ENCODE results near the gene DGCR2. TPM values are rescaled to one million over a fixed set of nuclear protein-coding genes. Genes with fewer than 3 reads are reported as not detected.
"Not testable (repeated sequence)": the region's sequence is repeated elsewhere in the genome, so short reads cannot be mapped to it uniquely, and the experiment has no call there.

Gene DGCR2
- total RNA-seq, 1 donor from 2014 or later, result 68.7 TPM

- no peak overlapping the region for H3K4me3 Mint-ChIP-seq (ENCODE audit: unreplicated experiment)
- no peaks in the 10 kb centered on the region for H3K36me3 Mint-ChIP-seq (ENCODE audit: unreplicated experiment)
- no peak for DNase-seq
- H3K4me1 Mint-ChIP-seq (ENCODE audit: low read depth, unreplicated experiment), result peaks cover 19% of the 10 kb centered on the region
- H3K27me3 Mint-ChIP-seq (ENCODE audit: unreplicated experiment), result no peaks in the 10 kb centered on the region
- TF ChIP-seq CTCF (IDR thresholded peaks at IDR 0.05; ENCODE audit: partially characterized antibody, unreplicated experiment), result no peak
- H3K9me3 Mint-ChIP-seq (ENCODE audit: unreplicated experiment), result no peaks in the 10 kb centered on the region
- H3K27ac Mint-ChIP-seq (ENCODE audit: unreplicated experiment), result no peak overlapping the region
These were observed 133.3 kb downstream of the DGCR2 start for GRCh38 chr22:18988958-18989357.

DNA sequence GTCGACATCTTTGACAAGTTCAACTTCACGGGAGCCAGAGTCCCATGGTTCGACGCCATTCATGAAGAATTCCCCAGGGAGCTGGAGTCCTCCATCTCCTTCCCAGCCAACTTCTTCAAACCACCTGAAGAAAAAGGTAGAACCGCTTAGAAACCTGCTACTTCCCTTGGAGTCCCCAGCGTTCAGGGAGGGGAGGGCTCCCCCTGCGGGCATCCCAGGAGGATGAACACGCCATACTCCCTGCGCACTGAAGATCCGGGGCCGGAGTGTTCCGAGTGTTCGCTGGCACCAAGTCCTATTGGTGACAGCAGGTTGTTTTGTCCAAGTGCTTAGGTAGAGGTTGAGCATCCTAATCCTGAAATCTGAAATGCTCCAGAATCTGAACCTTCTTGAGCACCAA lies 134.4 kb downstream of the DGCR2 start:
- Mint-ChIP-seq H3K27me3 (ENCODE audit: unreplicated experiment) (no peaks in the 10 kb centered on the region), H3K4me3 (ENCODE audit: unreplicated experiment) (no peak overlapping the region), H3K36me3 (ENCODE audit: unreplicated experiment) (no peaks in the 10 kb centered on the region), H3K4me1 (ENCODE audit: low read depth, unreplicated experiment) (peaks cover 11% of the 10 kb centered on the region), H3K27ac (ENCODE audit: unreplicated experiment) (no peak overlapping the region), H3K9me3 (ENCODE audit: unreplicated experiment) (no peaks in the 10 kb centered on the region)
- TF ChIP-seq CTCF (IDR thresholded peaks at IDR 0.05; ENCODE audit: partially characterized antibody, unreplicated experiment), result no peak
- no peak for DNase-seq

DNA sequence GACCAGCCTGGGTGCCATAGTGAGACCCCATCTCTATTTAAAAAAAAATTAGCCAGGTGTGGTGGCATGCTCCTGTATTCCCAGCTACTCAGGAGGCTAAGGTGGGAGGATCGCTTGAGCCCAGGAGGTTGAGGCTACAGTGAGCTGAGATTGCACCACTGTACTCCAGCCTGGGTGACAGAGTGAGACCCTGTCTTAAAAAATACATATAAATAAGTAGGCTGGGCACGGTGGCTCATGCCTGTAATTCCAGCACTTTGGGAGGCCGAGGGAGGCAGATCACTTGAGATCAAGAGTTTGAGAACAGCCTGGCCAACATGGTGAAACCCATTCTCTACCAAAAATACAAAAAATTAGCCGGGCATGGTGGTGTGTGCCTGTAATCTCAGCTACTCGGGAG lies 135.1 kb downstream of the DGCR2 start:
- H3K4me3 Mint-ChIP-seq (ENCODE audit: unreplicated experiment); H3K36me3 Mint-ChIP-seq (ENCODE audit: unreplicated experiment); H3K9me3 Mint-ChIP-seq (ENCODE audit: unreplicated experiment); DNase-seq; H3K27me3 Mint-ChIP-seq (ENCODE audit: unreplicated experiment); H3K4me1 Mint-ChIP-seq (ENCODE audit: low read depth, unreplicated experiment); H3K27ac Mint-ChIP-seq (ENCODE audit: unreplicated experiment): not testable (repeated sequence)

Other genes starting within 250 kb of the DGCR2 start
- gene DGCR6, start 216.1 kb downstream of the DGCR2 start, total RNA-seq (ENCODE audit: unreplicated experiment), result 11.7 TPM
- 4.0 TPM for gene PRODH, start 186.1 kb downstream of the DGCR2 start, total RNA-seq (ENCODE audit: unreplicated experiment)
- gene TSSK2, start 8.9 kb upstream of the DGCR2 start, total RNA-seq (ENCODE audit: unreplicated experiment), result not detected
- gene ESS2, start 22.2 kb upstream of the DGCR2 start, total RNA-seq (ENCODE audit: unreplicated experiment), result 20.4 TPM
- gene GSC2, start 27.9 kb upstream of the DGCR2 start, total RNA-seq (ENCODE audit: unreplicated experiment), result not detected
- 54.8 TPM for gene SLC25A1, start 56.3 kb upstream of the DGCR2 start, total RNA-seq (ENCODE audit: unreplicated experiment)
- 11.8 TPM for gene CLTCL1, start 169.3 kb upstream of the DGCR2 start, total RNA-seq (ENCODE audit: unreplicated experiment)

All from glutamatergic neuron (in vitro differentiated cells).